SK-N-SH treated with all-trans-retinoic acid at 6 μM for 48 hours (cell line): Measurements from ENCODE around the gene GPC2.

Experiments
- ATAC-seq: fragments of 200-7000 bp; cut with Tn5 transposase; 3 replicates; pipeline ENCODE4 v1.9.1; 2020; ENCODE audit warnings: mild to moderate bottlenecking, moderate library complexity
- ARNTL ChIP-seq: fragments of 450-650 bp; formaldehyde crosslinking; IDR thresholded peaks from 2 replicates; pipeline ENCODE4 v1.5.0; 2020; ENCODE audit warnings: low read depth, mild to moderate bottlenecking, moderate library complexity, borderline replicate concordance
- CSDC2 ChIP-seq: fragments of 250-450 bp; sonication (Bioruptor Pico); IDR thresholded peaks from 2 replicates; pipeline ENCODE4 v1.5.0; 2020; ENCODE audit warnings: mild to moderate bottlenecking, moderate library complexity
- ESRRG ChIP-seq: fragments of 250-450 bp; sonication (Bioruptor Pico); IDR thresholded peaks from 2 replicates; pipeline ENCODE4 v1.6.1; 2021; ENCODE audit warnings: mild to moderate bottlenecking
- GLIS3 ChIP-seq: fragments of 250-450 bp; sonication (Bioruptor Pico); IDR thresholded peaks from 2 replicates; pipeline ENCODE4 v1.5.0; 2020; ENCODE audit warnings: mild to moderate bottlenecking, moderate library complexity
- ISL1 ChIP-seq: fragments of 250-450 bp; sonication (Bioruptor Pico); IDR thresholded peaks from 2 replicates; pipeline ENCODE4 v2.1.2; 2022; ENCODE audit warnings: mild to moderate bottlenecking, moderate library complexity
- OSR1 ChIP-seq: fragments of 250-450 bp; sonication (Bioruptor Pico); IDR thresholded peaks from 2 replicates; pipeline ENCODE4 v1.8.0; 2022; ENCODE audit warnings: moderate library complexity, mild to moderate bottlenecking, inconsistent platforms
- POU6F1 ChIP-seq: fragments of 250-450 bp; sonication (Bioruptor Pico); IDR thresholded peaks from 2 replicates; pipeline ENCODE4 v1.8.0; 2021; ENCODE audit warnings: low read depth, mild to moderate bottlenecking, moderate library complexity, borderline replicate concordance
- PPARA ChIP-seq: fragments of 250-450 bp; sonication (Bioruptor Pico); IDR thresholded peaks from 2 replicates; pipeline ENCODE4 v1.5.0; 2020; ENCODE audit warnings: mild to moderate bottlenecking, borderline replicate concordance
- RARB ChIP-seq: fragments of 250-450 bp; sonication (Bioruptor Pico); IDR thresholded peaks from 2 replicates; pipeline ENCODE4 v1.8.0; 2021; ENCODE audit warnings: mild to moderate bottlenecking, moderate library complexity
- SNAI2 ChIP-seq: fragments of 250-450 bp; sonication (Bioruptor Pico); IDR thresholded peaks from 2 replicates; pipeline ENCODE4 v1.5.0; 2020; ENCODE audit warnings: mild to moderate bottlenecking, moderate library complexity
- TCF4 ChIP-seq: fragments of 250-450 bp; sonication (Bioruptor Pico); IDR thresholded peaks from 2 replicates; pipeline ENCODE4 v1.8.0; 2021; ENCODE audit warnings: mild to moderate bottlenecking, moderate library complexity, borderline replicate concordance
- TOX ChIP-seq: fragments of 250-450 bp; sonication (Bioruptor Pico); IDR thresholded peaks from 2 replicates; pipeline ENCODE4 v1.8.0; 2021; ENCODE audit warnings: mild to moderate bottlenecking, moderate library complexity, borderline replicate concordance
- TSHZ2 ChIP-seq: fragments of 250-450 bp; sonication (Bioruptor Pico); IDR thresholded peaks from 2 replicates; pipeline ENCODE4 v1.5.0; 2020; ENCODE audit warnings: mild to moderate bottlenecking, moderate library complexity
- ZC3H10 ChIP-seq: fragments of 250-450 bp; sonication (Bioruptor Pico); IDR thresholded peaks from 2 replicates; pipeline ENCODE4 v1.5.1; 2021; ENCODE audit warnings: mild to moderate bottlenecking, moderate library complexity
- ZFP30 ChIP-seq: fragments of 450-650 bp; formaldehyde crosslinking; IDR thresholded peaks from 2 replicates; pipeline ENCODE4 v1.5.0; 2022; ENCODE audit warnings: mild to moderate bottlenecking, moderate library complexity
- ZNF565 ChIP-seq: fragments of 450-650 bp; formaldehyde crosslinking; conservative IDR thresholded peaks from 2 replicates; pipeline ENCODE4 v1.5.0; 2020; ENCODE audit warnings: low read depth, mild to moderate bottlenecking, moderate library complexity
- ZNF70 ChIP-seq: fragments of 450-650 bp; formaldehyde crosslinking; IDR thresholded peaks from 2 replicates; pipeline ENCODE4 v1.5.0; 2020; ENCODE audit warnings: mild to moderate bottlenecking, moderate library complexity
- ZNF8 ChIP-seq: fragments of 450-650 bp; formaldehyde crosslinking; IDR thresholded peaks from 2 replicates; pipeline ENCODE4 v1.5.0; 2020; ENCODE audit warnings: mild to moderate bottlenecking, moderate library complexity
- TF ChIP-seq, protein P1 (sequence below): fragments of 250-450 bp; sonication (Bioruptor Pico); IDR thresholded peaks from 2 replicates; pipeline ENCODE4 v1.5.1; 2020; ENCODE audit warnings: low read depth, mild to moderate bottlenecking, moderate library complexity
- TF ChIP-seq, protein P2 (sequence below): fragments of 250-450 bp; sonication (Bioruptor Pico); IDR thresholded peaks from 2 replicates; pipeline ENCODE4 v1.5.1; 2021; ENCODE audit warnings: mild to moderate bottlenecking, moderate library complexity

Gene GPC2

DNA sequence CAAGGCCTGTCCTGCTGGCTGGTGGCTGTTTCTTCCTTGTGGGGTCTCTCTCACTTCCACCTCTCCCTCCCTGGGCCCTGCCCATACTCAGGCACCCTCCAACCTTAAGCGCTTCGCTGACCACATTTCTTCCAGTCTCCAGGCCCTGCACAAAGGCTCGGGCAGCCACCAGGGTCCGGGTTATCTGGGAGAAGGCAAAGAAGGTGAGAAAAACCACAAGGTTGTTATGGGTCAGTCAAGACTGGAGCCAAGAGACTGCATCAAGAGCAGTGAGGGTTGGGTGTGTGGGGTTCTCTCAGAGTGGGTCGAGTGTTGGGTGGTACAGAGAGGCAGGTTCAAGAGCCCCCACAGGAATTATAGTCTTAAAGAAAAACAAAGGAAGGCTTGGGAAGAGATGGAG lies 2.6 kb downstream of the GPC2 start:
- no peak for TF ChIP-seq CSDC2 (CRISPR knock-in tag)
- TF ChIP-seq ZFP30: no peak
- TF ChIP-seq POU6F1 (CRISPR knock-in tag): no peak
- TF ChIP-seq ARNTL (CRISPR knock-in tag): no peak
- TF ChIP-seq ZNF70 (CRISPR knock-in tag): no peak
- no peak for TF ChIP-seq OSR1 (CRISPR knock-in tag)
- no peak for TF ChIP-seq PPARA
- no peak for TF ChIP-seq TCF4 (CRISPR knock-in tag)
- TF ChIP-seq TOX (CRISPR knock-in tag): no peak
- no peak for TF ChIP-seq ZNF565 (CRISPR knock-in tag)
- TF ChIP-seq ESRRG (CRISPR knock-in tag): no peak
- TF ChIP-seq, all 23 proteins: peak for 0
- ATAC-seq: no peak

DNA sequence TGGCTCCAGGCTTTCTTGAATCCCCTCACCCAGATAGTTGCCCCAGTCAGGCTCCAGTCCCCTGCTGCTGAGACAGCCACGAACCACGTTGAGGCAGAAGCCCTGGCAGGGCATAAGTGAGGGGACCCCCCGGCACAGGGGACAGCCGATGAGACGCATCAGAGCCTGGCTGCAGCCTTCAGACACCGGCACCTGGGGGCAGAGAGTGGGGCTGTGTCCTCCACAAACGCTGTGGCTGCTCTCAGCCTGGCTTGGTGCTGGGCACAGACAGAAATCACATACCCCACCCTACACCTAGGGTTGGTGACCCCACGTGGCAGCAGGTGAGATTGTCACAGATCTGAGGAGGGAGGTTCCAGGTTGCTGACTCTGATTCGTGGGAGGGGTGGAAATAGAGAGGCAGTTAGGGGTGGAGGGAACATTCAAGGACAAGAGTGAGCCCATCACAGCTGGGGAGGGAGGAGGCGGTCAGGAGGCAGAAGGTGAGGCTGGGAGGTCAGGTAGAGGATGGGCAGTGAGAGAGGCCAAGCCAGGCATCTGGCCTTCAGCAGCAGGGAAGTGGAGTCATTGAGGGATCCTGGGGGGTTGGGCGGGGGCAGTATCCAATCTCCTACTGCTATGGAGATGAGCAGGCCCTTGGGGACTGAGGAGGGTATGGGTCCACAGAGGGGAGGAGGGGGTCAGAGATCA lies 3.2 kb downstream of the GPC2 start:
- TF ChIP-seq GLIS3: no peak
- TF ChIP-seq OSR1 (CRISPR knock-in tag): no peak
- TF ChIP-seq, protein P1, sequence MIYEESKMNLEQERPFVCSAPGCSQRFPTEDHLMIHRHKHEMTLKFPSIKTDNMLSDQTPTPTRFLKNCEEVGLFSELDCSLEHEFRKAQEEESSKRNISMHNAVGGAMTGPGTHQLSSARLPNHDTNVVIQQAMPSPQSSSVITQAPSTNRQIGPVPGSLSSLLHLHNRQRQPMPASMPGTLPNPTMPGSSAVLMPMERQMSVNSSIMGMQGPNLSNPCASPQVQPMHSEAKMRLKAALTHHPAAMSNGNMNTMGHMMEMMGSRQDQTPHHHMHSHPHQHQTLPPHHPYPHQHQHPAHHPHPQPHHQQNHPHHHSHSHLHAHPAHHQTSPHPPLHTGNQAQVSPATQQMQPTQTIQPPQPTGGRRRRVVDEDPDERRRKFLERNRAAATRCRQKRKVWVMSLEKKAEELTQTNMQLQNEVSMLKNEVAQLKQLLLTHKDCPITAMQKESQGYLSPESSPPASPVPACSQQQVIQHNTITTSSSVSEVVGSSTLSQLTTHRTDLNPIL (CRISPR knock-in tag): no peak
- TF ChIP-seq SNAI2 (CRISPR knock-in tag): no peak
- no peak for TF ChIP-seq RARB (CRISPR knock-in tag)
- no peak for TF ChIP-seq ARNTL (CRISPR knock-in tag)
- TF ChIP-seq ESRRG (CRISPR knock-in tag): no peak
- TF ChIP-seq, all 23 proteins: peak for 0
- no peak for ATAC-seq

DNA sequence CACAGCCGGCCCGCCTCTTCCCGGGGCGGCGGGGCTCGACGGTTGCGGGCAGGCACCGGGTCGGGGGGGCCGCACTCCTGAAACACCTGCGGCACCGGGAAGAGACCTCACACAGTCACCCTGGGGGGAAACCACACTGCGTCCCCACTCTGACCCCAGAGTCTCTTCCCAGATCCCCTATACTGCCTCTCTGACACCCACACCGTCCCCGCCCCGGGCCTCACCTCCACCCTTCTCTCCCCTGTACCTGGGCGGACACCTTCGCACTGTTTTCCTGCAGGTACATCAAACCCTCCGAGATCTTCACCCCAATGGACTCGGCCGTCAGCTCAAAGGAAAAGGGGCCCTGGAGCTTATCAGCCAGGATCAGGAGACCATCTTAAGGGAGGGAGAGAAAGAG lies 5.3 kb downstream of the GPC2 start:
- ATAC-seq: no peak

GRCh38 chr7:100171087-100171681 lies 6.0 kb downstream of the GPC2 start:
- TF ChIP-seq ARNTL (CRISPR knock-in tag): no peak
- TF ChIP-seq TCF4 (CRISPR knock-in tag): no peak
- no peak for TF ChIP-seq ZNF565 (CRISPR knock-in tag)
- no peak for TF ChIP-seq ZNF70 (CRISPR knock-in tag)
- no peak for TF ChIP-seq OSR1 (CRISPR knock-in tag)
- TF ChIP-seq ISL1: no peak
- TF ChIP-seq TSHZ2 (CRISPR knock-in tag): no peak
- TF ChIP-seq TOX (CRISPR knock-in tag): no peak
- TF ChIP-seq ZNF8 (CRISPR knock-in tag): no peak
- no peak for TF ChIP-seq ZFP30
- no peak for ATAC-seq

More for the DNA sequence above, 5.3 kb downstream of the GPC2 start:
- TF ChIP-seq ARNTL (CRISPR knock-in tag) (no peak), TCF4 (CRISPR knock-in tag) (no peak), ISL1 (no peak), ZC3H10 (CRISPR knock-in tag) (no peak), RARB (CRISPR knock-in tag) (no peak), ESRRG (CRISPR knock-in tag) (no peak)
- TF ChIP-seq, protein P2, sequence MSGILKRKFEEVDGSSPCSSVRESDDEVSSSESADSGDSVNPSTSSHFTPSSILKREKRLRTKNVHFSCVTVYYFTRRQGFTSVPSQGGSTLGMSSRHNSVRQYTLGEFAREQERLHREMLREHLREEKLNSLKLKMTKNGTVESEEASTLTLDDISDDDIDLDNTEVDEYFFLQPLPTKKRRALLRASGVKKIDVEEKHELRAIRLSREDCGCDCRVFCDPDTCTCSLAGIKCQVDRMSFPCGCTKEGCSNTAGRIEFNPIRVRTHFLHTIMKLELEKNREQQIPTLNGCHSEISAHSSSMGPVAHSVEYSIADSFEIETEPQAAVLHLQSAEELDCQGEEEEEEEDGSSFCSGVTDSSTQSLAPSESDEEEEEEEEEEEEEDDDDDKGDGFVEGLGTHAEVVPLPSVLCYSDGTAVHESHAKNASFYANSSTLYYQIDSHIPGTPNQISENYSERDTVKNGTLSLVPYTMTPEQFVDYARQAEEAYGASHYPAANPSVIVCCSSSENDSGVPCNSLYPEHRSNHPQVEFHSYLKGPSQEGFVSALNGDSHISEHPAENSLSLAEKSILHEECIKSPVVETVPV (CRISPR knock-in tag): no peak
